Measurements from ENCODE around the gene TBL3.
A peak's percentile ranks its signal among the peaks of the same experiment; 100 is the strongest.

DNA sequence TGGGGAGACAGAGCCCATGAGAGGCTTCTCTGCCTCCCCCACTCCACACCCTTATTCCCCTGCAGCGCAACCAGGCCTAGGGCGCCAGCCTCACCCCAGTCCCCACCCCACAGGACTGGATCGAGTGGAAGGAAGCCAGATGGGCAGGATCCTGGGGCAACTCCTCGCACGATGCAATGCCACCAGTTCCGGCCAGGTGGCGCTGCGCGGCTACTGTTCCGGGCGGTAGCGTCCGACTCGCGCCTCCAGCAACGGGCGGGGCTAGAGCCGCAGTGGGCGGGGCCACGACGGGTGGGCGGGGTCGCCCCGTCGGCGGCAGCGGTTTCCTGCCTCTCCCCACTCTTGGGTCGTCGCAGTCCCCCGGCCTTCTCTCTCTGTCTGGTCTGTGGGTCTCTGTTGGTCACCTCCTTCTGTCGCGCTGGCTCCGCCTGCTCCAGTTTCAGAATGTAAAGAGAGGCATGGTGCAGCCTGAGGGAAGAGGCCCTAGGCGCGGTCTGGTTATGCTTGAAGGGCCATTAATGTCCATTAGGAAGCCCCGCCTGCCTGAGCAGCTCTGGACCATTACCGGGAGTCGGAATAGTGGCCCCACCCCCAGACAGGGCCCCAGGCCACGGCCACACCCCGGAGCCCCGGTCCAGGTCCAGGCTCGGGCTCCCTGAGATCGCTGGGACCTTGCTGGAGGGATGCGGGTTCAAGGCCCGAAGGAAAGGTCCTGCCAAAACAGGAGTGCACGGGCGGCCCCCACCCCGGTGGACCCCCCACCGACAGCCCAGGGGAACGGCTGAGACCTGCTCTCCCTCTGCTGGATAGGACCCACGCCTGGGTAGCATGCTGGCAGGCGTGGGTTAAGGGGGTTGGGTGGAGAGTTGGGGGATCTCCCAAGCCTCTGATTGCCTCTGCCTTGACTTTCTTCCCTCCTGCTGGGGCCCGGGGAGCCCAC is 51.5 kb downstream of the TBL3 start:
- TF ChIP-seq POLR2AphosphoS5 (IDR thresholded peaks at IDR 0.05) (no peak), CTCF (IDR thresholded peaks at IDR 0.05; ENCODE audit: poor library complexity, severe bottlenecking) (peak; percentile 89), TAF1 (IDR thresholded peaks at IDR 0.05; ENCODE audit: low read depth) (no peak), EZH2 (IDR thresholded peaks at IDR 0.05; ENCODE audit: borderline replicate concordance, insufficient read depth, low read length, poor library complexity, severe bottlenecking) (no peak), RAD21 (conservative IDR thresholded peaks at IDR 0.05) (peak; percentile 80)

Measured in neural cell (in vitro differentiated cells).